Jurkat, Clone E6-1 (cell line): ENCODE data around the gene SH3BP5.

Experiments
- DNase-seq: peaks from one replicate; pipeline ENCODE4 v3.0.0-alpha.2; 2011; ENCODE audit warnings: low read depth, low spot score
- H3K4me3 ChIP-seq: 2 replicates; pipeline ENCODE4 v1.5.1; 2011; ENCODE audit warnings: mild to moderate bottlenecking, low read length, control low read depth, moderate library complexity

The SH3BP5 gene

GRCh38 chr3:15223685-15224572 lies 108.5 kb downstream of the SH3BP5 start:
- no peak for DNase-seq

GRCh38 chr3:15221574-15222217 lies 110.7 kb downstream of the SH3BP5 start:
- H3K4me3 ChIP-seq = no peak overlapping the region
- no peak for DNase-seq

More at GRCh38 chr3:15223685-15224572, 108.5 kb downstream of the SH3BP5 start:
- no peak overlapping the region for H3K4me3 ChIP-seq

- H3K4me3 ChIP-seq = no peak overlapping the region
- DNase-seq = no peak
Observed at GRCh38 chr3:15220661-15221060, 111.7 kb downstream of the SH3BP5 start.

- no peak overlapping the region for H3K4me3 ChIP-seq
- DNase-seq = no peak
Observed at GRCh38 chr3:15220056-15220455, 112.3 kb downstream of the SH3BP5 start.

GRCh38 chr3:15218689-15219088 lies 113.7 kb downstream of the SH3BP5 start:
- DNase-seq = no peak
- no peak overlapping the region for H3K4me3 ChIP-seq

GRCh38 chr3:15217841-15218267 lies 114.5 kb downstream of the SH3BP5 start:
- no peak for DNase-seq
- no peak overlapping the region for H3K4me3 ChIP-seq

- peak; percentile 69 for DNase-seq
- H3K4me3 ChIP-seq = no peak overlapping the region
Observed at GRCh38 chr3:15217011-15217671, 115.2 kb downstream of the SH3BP5 start.

GRCh38 chr3:15216501-15216900 lies 115.9 kb downstream of the SH3BP5 start:
- DNase-seq = no peak
- no peak overlapping the region for H3K4me3 ChIP-seq

- H3K4me3 ChIP-seq = no peak overlapping the region
- DNase-seq = no peak
Observed at GRCh38 chr3:15215996-15216395, 116.4 kb downstream of the SH3BP5 start.

- H3K4me3 ChIP-seq = no peak overlapping the region
- no peak for DNase-seq
Observed at GRCh38 chr3:15214758-15215157, 117.6 kb downstream of the SH3BP5 start.

- DNase-seq = no peak
- no peak overlapping the region for H3K4me3 ChIP-seq
Observed at GRCh38 chr3:15211937-15212336, 120.4 kb downstream of the SH3BP5 start.

GRCh38 chr3:15207836-15208504 lies 124.4 kb downstream of the SH3BP5 start:
- no peak overlapping the region for H3K4me3 ChIP-seq
- no peak for DNase-seq

GRCh38 chr3:15206662-15207576 lies 125.5 kb downstream of the SH3BP5 start:
- peak overlapping the region; percentile 81 for H3K4me3 ChIP-seq
- no peak for DNase-seq

- DNase-seq = peak; percentile 78
- H3K4me3 ChIP-seq = peak within 1 kb of the TSS; percentile 81
Observed at GRCh38 chr3:15205934-15206661, 126.3 kb downstream of the SH3BP5 start, which contains the start of gene CAPN7. CAPN7 (plus strand) TSS chr3:15206246; CDS start chr3:15206496, 250 bp downstream.

- DNase-seq = no peak
- peak overlapping the region; percentile 70 for H3K4me3 ChIP-seq
Observed at GRCh38 chr3:15205482-15205933, 126.9 kb downstream of the SH3BP5 start.
